Posterior cingulate gyrus (tissue), 11 donors: ENCODE measurements around the gene LMNTD1.
"Not testable (repeated sequence)": the region's sequence is repeated elsewhere in the genome, so short reads cannot be mapped to it uniquely, and the experiment has no call there.

ENCODE experiments used
- DNase-seq, 10 donors: peaks; one replicate each; pipeline versions ENCODE4 v3.0.0 to v3.0.0-alpha.2; 2020 to 2021; ENCODE audit warnings: mixed read lengths in 3 of 10
- intact Hi-C: fragments of 100-400 bp; cut with DNase I; formaldehyde crosslinking; loops from one replicate; pipeline ENCODE4 v1.15.1; 2023

Gene LMNTD1

DNA sequence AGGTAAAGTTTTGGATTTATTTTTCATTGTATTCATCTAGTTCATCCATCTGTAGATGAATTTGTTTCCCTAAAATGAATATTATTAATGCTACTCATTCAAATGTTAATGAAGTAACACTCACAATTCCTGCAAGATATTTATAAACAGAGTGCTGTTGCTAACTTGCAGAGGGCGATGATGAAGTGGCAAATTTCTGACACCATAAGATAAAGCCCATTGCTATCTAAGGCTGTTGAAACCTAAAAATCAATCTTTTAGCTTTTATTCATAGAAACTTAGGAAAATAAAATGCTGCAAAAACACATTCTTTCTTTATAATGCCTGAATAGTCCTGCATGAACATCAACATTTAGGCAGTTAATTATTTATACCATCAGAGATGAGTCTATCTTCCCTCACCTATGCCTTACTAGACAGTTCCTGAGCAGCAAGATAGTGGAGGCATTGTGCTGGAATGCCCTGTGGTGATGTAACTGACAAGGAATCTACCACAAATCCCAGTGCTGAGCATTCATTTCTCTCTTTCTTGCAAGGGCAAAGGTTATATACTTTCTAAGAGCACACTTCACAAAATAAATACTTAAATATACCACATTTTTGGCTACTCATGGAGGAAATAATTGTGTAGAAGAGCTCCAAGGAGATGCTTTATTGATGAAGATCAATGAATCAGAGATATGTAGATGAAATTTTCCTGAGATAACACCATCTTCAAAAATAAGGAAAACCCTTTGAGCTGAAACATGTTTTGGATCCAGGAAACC, 57.6 kb downstream of the LMNTD1 start:
- intact Hi-C loops: no loop called here
- no peak for DNase-seq

DNA sequence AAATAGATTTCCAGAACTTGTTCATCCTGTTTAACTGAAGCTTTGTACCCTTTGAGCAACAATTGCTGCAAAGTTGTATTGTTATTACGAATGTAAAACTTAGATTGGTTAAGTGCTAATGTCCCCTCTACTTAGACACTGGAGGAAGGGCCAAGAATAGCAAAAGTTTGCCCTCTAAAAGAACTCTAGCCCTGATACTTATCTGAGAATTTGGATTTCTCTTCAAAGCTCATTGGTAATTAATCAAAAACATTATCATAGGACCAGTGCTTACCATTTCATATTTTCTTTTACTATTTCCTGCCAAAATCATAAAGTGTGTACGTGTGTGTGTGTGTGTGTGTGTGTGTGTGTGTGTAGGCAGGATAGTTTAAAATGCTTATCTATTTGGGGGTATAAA, 58.2 kb downstream of the LMNTD1 start:
- intact Hi-C loops: no loop called here
- no peak for DNase-seq

GRCh38 chr12:25493682-25494081, 59.4 kb downstream of the LMNTD1 start:
- intact Hi-C loops: no loop called here
- DNase-seq: no peak

DNA sequence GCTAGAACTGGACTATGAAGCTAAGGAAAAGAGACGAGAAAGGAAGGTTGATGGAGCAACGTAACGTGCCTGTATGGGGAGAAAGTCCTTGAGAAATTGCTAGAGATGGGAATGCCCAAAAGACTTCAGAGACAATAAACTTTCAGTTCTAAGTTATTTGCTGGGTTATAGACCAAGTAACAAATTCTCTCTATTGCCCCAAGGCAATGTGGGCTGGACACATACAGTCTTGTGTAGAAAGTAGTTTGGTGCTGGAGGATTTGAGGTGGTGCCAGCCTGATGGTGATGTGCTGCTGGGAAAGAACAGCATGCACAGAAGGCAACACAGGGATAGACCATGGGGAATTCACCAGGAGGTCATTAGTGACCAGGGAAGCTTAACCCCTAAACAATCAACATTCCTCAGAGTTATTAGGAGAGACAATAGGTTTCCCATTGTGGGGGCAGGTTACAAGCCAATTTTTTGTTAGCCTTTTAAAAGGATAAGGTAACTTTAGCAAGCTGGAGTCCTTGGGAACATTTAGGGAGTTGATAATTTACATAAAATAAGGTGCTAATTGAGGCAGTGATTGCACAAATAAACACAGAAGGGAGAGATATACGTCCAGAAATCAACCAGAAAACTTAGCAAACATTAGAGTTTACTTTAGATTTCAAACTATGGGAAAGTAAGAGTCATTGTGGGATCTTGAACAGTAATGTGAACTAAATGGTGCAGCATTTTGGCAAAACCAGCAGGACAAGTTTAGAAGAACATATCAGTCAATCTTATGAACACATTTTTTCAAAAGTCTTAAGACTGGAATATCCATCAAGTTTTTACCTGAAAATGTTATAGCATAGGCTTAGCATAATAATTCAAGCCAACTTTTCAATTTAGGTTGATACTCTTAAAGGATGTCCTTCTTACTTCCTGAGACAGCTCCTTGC, 61.4 kb downstream of the LMNTD1 start:
- intact Hi-C loops: no loop called here

DNA sequence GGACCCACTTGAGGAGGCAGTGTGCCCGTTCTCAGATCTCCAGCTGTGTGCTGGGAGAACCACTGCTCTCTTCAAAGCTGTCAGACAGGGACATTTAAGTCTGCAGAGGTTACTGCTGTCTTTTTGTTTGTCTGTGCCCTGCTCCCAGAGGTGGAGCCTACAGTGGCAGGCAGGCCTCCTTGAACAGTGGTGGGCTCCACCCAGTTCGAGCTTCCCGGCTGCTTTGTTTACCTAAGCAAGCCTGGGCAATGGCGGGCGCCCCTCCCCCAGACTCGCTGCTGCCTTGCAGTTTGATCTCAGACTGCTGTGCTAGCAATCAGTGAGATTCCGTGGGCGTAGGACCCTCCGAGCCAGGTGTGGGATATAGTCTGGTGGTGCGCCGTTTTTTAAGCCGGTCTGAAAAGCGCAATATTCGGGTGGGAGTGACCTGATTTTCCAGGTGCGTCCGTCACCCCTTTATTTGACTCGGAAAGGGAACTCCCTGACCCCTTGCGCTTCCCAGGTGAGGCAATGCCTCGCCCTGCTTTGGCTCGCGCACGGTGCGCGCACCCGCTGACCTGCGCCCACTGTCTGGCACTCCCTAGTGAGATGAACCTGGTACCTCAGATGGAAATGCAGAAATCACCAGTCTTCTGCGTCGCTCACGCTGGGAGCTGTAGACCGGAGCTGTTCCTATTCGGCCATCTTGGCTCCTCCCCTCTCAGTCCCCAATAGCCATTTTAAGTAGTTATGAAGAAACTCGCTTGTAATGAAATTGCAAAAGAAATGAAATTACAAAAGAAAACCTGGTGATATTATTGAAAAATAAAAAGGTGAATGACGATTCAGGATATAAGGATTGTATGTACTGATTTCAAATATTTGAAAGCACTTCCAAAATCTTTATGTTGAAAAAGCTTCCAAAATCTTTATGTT, 63.9 kb downstream of the LMNTD1 start:
- intact Hi-C loops, DNase-seq: not testable (repeated sequence)

More for the DNA sequence above, 61.4 kb downstream of the LMNTD1 start:
- no peak for DNase-seq

DNA sequence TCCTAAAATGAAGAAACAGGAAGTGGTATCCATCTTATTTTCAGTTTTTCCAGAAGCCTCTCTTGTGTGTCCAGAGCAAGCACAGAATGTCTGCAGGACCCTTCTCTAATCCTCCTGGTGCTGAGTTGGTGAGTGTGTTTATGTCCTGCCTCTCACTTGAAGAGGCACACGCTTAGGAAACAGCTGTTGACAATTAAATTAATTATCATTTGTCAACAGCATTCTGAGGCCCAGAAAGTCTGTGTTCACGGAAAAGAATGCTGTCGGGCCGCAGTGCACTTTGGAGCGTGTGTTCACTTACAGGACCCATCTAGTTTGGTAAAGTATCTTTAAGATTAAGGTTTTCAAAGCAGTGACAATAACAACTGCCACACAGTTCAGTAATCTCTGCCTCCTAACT, 70.5 kb downstream of the LMNTD1 start:
- intact Hi-C loops: no loop called here
- DNase-seq: no peak

GRCh38 chr12:25480145-25480544, 72.9 kb downstream of the LMNTD1 start:
- intact Hi-C loops: no loop called here
- no peak for DNase-seq

- no peak for DNase-seq
- intact Hi-C loops: no loop called here
Measured at GRCh38 chr12:25477217-25477616, 75.9 kb downstream of the LMNTD1 start.

DNA sequence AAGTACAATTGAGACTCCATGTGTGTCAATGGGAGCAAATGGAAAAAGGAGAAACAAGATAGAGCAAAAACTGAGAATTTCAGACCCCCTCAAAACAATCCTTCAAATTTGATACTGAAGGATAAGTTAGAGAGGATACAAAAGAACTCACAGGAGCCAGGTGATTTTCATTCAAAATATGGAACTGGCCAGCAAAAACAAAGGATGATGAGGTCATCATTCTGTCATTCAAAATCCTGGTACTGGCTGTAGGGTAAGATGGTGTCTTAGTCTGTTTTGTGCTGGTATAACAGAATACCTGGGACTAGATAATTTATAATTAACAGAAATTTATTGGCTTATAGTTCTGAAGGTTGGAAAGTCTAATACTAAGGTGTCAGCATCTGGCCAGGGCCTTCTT, 80.6 kb downstream of the LMNTD1 start:
- no peak for DNase-seq
- intact Hi-C loops: no loop called here

DNA sequence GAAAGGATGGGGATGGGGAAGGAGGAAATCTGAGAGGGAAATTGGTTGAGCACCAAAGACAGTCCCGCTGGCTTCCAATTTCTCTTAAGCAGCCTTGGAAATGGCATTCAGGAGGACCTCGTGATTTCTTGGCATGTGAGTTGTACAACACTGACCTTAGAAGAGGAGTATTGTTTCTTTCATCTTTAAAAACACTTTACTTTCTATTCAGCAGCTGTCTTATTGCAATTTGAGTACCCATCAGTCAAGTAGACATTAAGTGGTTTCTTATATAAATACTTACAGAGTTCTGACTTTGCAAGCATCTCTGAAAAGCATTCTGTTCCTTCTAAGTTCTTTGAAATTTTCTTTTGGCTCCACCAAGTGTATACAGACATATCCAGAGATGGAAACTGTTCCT, 83.2 kb downstream of the LMNTD1 start:
- intact Hi-C loops: loop anchor here (2.0 kb wide), 1 partner anchor 45 kb away; no protein-coding TSS in a partner anchor
- DNase-seq: no peak

- intact Hi-C loops: no loop called here
- DNase-seq: no peak
Measured at GRCh38 chr12:25469368-25469767, 83.7 kb downstream of the LMNTD1 start.

DNA sequence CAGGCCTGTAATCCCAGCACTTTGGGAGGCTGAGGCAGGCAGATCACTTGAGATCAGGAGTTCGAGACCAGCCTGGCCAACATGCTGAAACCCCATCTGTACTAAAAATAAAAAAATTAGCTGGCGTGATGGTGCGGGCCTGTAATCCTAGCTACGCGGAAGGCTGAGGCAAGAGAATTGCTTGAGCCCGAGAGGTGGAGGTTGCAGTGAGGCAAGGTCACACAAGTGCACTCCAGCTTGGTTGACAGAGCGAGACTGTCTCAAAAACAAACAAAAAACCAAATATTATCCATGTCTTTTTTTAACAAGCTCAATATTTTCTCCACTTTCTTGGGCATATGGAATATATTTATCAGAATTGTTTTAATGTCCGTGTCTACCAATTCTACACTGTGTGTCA, 89.6 kb downstream of the LMNTD1 start:
- intact Hi-C loops: no loop called here
- no peak for DNase-seq

GRCh38 chr12:25463005-25463404, 90.1 kb downstream of the LMNTD1 start:
- DNase-seq: no peak
- intact Hi-C loops: no loop called here

DNA sequence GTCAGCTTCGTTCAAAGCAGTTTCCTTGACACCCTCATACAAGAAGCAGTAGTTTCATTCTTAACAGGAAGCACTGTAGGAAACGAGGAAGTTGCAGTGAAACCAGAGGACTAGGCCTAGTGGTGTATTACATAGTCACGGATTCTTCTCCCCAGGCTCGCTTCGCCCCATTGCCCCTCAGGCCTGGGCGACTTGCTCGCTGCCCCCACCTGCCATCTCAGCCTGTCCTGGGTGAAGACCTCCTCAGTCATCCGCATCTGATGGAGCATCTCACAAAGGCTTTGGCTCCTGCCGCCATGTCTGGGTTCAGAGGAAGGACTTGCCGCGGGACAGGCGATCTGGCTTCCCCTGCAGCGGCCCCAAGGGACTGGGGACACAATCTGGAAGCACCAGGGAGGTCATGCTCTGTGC, 93.5 kb downstream of the LMNTD1 start:
- intact Hi-C loops: no loop called here
- DNase-seq: no peak

GRCh38 chr12:25458047-25458552, 95.0 kb downstream of the LMNTD1 start:
- intact Hi-C loops: no loop called here
- no peak for DNase-seq

- intact Hi-C loops: no loop called here
- no peak for DNase-seq
Measured at GRCh38 chr12:25456474-25456873, 96.6 kb downstream of the LMNTD1 start.

- intact Hi-C loops: no loop called here
- no peak for DNase-seq
Measured at GRCh38 chr12:25455696-25456095, 97.4 kb downstream of the LMNTD1 start.

DNA sequence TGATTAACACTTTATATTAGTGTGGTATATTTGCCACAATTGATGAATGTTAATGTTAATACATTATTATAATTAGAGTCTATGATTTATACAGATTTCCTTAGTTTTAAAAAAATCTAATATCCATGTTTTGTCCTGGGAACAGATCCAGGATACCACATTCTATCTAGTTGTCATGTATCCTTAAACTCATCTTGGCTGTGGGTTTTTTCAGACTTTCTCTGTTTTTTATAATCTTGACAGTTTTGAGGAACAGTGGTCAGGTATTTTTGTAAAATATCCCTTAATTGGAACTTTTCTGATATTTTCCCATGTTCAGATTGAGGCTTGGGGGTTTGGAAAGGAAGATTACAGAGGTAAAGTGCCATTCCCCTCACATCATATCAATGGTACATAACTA, 104.1 kb downstream of the LMNTD1 start:
- DNase-seq: no peak
- intact Hi-C loops: no loop called here

DNA sequence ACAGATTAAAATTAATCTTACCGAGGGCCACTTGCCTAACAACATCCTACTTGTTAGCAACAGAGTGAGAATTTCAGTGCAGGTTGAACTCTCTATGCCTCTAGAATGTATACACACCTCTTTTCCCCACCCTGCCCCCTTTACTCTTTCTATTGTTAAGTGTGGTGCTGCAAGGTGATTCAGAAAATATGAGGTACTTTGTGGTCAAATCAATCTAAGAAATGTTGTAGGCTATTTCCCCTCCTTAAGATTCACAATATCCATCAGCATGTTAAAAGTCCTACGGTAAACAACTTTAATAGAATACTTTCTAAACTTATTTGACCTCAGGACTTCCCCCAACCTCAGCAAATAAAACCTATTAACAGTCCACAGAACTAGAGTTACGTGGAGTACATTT, 106.0 kb downstream of the LMNTD1 start:
- intact Hi-C loops: no loop called here
- no peak for DNase-seq

DNA sequence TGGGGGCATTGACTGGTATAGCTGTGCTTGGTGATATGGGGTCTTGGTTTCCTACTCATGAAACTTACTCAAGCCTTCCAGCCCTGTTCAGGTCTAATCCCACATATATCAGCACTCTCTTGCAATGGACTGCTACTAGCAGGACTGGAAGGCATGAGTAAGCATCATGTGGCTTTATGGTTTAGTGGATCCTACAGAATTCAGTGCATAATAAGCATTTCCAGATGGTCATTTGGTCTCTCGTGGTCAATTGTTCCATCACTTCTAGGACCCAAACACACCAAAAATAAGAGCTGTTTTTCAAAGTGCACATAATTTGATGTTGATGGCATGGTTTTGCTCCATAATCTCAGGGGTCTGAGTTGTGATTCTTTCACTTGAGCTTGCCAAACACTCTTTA, 114.4 kb downstream of the LMNTD1 start:
- intact Hi-C loops: loop anchor here (5.0 to 10.0 kb wide), 2 partner anchors 116 to 524 kb away; partner anchors contain the start of gene LMNTD1

More for the DNA sequence above, 114.4 kb downstream of the LMNTD1 start:
- no peak for DNase-seq
